Suprapubic skin (tissue), 3 donors: ENCODE data around the gene HIGD1A.

Source experiments
- CTCF ChIP-seq, 2 donors: fragments of 200-600 bp in 1 of 2; fragments of 450-650 bp in 1 of 2; sonication (generic) in 1 of 2; IDR thresholded peaks; one replicate each; pipeline ENCODE4 v1.5.1; 2016 to 2019; ENCODE audit warnings: antibody characterized with exemption in 2 of 2, mild to moderate bottlenecking in 1 of 2, moderate library complexity in 1 of 2
- POLR2AphosphoS5 ChIP-seq, 3 donors: sonication (generic); formaldehyde crosslinking; IDR thresholded peaks; one replicate each; pipeline ENCODE4 v1.6.1; 2017; ENCODE audit warnings: antibody characterized with exemption in 3 of 3

- no peak for TF ChIP-seq POLR2AphosphoS5 (IDR thresholded peaks at IDR 0.05)
- TF ChIP-seq CTCF (IDR thresholded peaks at IDR 0.05): no peak
Measured at GRCh38 chr3:42853056-42853455, 48.8 kb upstream of the HIGD1A start.
